ENCODE data around the gene WDR45.
A peak's percentile ranks its signal among the peaks of the same experiment; 100 is the strongest.

The WDR45 gene

DNA sequence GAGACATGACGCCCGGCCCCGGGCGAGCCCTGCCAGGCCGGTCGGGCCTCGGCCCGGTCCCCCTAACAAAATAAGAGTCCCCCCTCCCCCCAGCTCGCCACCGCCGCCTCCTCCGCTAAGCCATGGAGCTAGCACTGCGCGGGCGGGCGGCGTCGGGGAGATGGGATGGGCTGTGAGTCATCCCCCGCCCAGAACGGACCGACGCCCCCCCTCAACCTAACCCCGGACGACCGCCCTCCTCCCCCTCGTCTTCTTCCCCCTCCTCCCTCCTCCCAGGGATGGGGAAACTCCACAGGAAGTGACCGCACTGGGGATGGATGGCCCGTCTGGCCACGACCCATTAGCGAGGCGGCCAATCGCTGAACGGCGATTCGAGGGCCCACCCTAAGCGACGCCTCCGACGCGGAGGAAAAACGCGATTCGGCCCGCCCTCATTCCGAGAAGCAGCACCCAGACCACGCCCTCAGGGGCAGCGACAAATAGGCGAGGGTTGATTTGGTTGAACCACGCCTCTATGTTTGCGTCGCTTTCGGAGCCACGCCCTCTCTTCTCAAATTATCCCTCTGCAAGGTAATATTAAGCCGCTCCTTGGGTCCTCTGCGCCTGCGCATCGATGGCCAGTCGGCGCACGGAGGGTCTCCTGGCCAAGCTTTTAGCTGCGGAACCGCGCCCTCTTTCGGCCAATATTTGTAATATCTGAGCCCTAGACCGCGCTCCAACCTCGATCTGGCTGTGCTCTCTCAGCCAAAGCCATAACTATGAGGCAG lies 36.3 kb downstream of the WDR45 start, which contains the start of gene TFE3:
TFE3 (minus strand) TSS at position 138 of the 767 bp plus-strand sequence; CDS start at position 7, 131 bp downstream.
- peak; percentile 91 to 98 (median 93) for DNase-seq

GRCh38 chrX:49042581-49043219 lies 37.0 kb downstream of the WDR45 start:
- DNase-seq = no peak

GRCh38 chrX:49041744-49042580 lies 37.7 kb downstream of the WDR45 start:
- peak in 1 of 5 donors; percentile 15 for DNase-seq

DNA sequence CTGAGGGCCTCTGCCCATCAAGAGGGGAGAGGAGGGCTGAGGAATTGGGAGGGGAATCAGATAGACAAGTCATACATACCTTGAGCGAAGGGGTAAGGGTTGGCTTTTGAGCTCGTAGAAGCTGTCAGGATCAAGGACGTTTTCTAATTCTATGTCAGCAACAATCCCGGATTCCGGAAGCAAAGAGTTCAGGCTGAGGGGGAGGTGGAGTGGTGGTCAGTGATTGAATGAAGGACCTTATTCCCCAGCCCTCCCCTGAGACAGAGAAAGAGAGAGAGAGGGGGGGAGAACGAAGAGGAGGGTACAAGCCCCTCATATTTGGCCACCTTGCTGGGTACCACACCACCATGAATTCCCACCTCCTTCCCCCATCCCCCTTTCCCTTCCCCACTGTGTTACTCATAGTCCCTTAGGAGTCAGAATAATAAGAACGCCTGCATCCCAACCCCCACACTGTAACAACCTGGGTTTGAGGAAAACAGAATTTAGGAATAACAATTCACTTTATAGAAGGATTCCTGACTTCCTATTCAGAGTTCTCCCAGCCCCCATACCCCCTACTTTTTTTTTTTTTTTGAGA lies 39.2 kb downstream of the WDR45 start:
- no peak for DNase-seq

DNA sequence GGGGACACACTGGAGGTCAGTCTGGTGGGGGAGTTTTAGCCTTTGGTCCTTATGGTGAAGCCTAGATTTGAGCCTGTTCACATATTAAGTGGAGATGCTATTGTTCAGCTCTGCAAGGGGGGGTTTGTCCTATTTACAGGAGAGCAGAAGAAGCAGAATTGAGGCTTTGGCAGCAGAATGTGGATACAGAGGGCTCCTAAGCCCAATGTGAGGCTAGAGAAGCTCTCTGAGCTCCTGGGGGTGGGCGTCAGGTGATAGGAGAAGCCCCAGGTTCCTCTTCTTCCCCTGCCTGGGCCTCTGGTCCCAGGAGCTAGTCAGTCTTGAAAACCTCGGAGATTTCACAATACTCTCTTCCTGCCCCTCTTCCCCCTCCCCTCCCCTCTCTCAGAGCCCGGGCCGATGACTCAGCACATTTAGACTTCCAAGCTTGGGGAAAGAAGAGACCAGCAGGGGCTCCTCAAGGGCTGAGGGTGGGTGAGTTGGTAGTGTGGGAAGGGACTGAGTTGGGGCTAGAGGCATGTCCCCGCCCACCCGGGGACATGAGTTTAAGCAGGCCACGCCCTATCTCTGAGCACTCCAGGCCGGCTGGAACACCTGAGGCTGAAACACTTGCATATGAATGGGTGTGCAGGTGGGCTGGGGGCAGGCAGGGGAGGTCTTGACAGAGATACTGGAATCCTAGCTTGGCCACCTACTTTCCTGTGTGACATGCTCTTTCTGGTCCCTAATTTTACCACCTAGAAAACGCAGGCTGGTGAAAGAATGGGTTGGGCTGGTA lies 39.9 kb downstream of the WDR45 start:
- peak in 4 of 5 donors; percentile 8 to 70 (median 20) for DNase-seq

- DNase-seq = no peak
Observed at GRCh38 chrX:49037883-49038475, 41.7 kb downstream of the WDR45 start.

DNA sequence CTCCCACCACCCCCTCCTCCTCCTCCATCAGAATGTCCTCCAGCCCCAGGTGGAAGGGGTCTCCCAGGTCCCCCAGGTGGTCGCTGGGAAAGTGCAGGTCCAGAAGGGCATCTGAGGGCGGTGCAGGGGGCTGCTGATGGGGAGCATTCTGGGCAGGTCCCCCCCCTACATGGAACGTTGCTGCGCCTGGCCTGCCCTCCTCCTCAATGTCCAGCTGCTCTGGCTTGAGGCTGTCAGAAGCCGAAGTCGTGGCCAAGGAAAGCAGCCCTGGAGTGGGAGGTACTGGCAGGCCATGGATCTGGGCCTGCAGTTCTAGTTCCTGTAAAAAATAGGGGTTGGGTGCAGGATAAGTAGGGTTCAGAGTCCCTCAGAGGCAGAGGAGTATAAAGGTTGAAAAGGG lies 49.4 kb downstream of the WDR45 start:
- no peak for DNase-seq

GRCh38 chrX:49029876-49030275 lies 49.8 kb downstream of the WDR45 start:
- DNase-seq = no peak
